H9 (cell line): ENCODE data around the gene SENP7. TPM values are rescaled to one million over a fixed set of nuclear protein-coding genes. Genes with fewer than 3 reads are reported as not detected.

Source experiments
- DNase-seq: peaks from one replicate; pipeline ENCODE4 v3.0.0-alpha.2; 2017
- H2AFZ ChIP-seq: one replicate; pipeline ENCODE4 v1.6.1; 2013; ENCODE audit warnings: mild to moderate bottlenecking, low read length, control low read depth, moderate library complexity
- H2AK5ac ChIP-seq: 2 replicates; pipeline ENCODE4 v1.6.1; 2013; ENCODE audit warnings: low read length, control low read depth, mixed read lengths; ENCODE audit not compliant: insufficient read length
- H2BK120ac ChIP-seq: one replicate; pipeline ENCODE4 v1.6.1; 2013; ENCODE audit warnings: low read depth, mild to moderate bottlenecking, low read length, control low read depth, inconsistent platforms; ENCODE audit not compliant: poor library complexity, severe bottlenecking
- H2BK12ac ChIP-seq: 2 replicates; pipeline ENCODE4 v1.6.1; 2013; ENCODE audit warnings: low read length, control low read depth, mixed read lengths, low read depth; ENCODE audit not compliant: insufficient read length
- H2BK15ac ChIP-seq: 2 replicates; pipeline ENCODE4 v1.6.1; 2013; ENCODE audit warnings: low read depth, low read length, control low read depth
- H2BK20ac ChIP-seq: one replicate; pipeline ENCODE4 v1.6.1; 2013; ENCODE audit warnings: low read depth, mild to moderate bottlenecking, low read length, control low read depth, inconsistent platforms; ENCODE audit not compliant: poor library complexity, severe bottlenecking
- H2BK5ac ChIP-seq: 2 replicates; pipeline ENCODE4 v1.6.1; 2013; ENCODE audit warnings: low read length, control low read depth, mixed read lengths; ENCODE audit not compliant: insufficient read length
- H3K14ac ChIP-seq: 2 replicates; pipeline ENCODE4 v1.6.1; 2013; ENCODE audit warnings: low read length, control low read depth; ENCODE audit not compliant: insufficient read depth
- H3K18ac ChIP-seq: 2 replicates; pipeline ENCODE4 v1.6.1; 2013; ENCODE audit warnings: low read depth, mild to moderate bottlenecking, mixed read lengths, low read length, control low read depth; ENCODE audit not compliant: insufficient read length
- H3K23ac ChIP-seq: 2 replicates; pipeline ENCODE4 v1.6.1; 2013; ENCODE audit warnings: low read length, control low read depth, mixed read lengths, low read depth; ENCODE audit not compliant: insufficient read length
- H3K23me2 ChIP-seq: 2 replicates; pipeline ENCODE4 v1.6.1; 2013; ENCODE audit warnings: low read depth, mild to moderate bottlenecking, mixed read lengths, low read length, control low read depth; ENCODE audit not compliant: insufficient read length, poor library complexity, severe bottlenecking
- H3K27ac ChIP-seq: 2 replicates; pipeline ENCODE4 v1.5.1; 2013; ENCODE audit warnings: low read length, control low read depth, mixed read lengths, low read depth; ENCODE audit not compliant: insufficient read length
- H3K27me3 ChIP-seq: 2 replicates; pipeline ENCODE4 v1.6.1; 2013; ENCODE audit warnings: low read length, control low read depth, inconsistent platforms; ENCODE audit not compliant: insufficient read depth
- H3K4ac ChIP-seq: 2 replicates; pipeline ENCODE4 v1.6.1; 2013; ENCODE audit warnings: low read depth, mild to moderate bottlenecking, control low read depth, inconsistent platforms, low read length, moderate library complexity
- H3K4me1 ChIP-seq: 2 replicates; pipeline ENCODE4 v1.6.1; 2013; ENCODE audit warnings: low read length, control low read depth, inconsistent platforms; ENCODE audit not compliant: insufficient read depth
- H3K4me2 ChIP-seq: 2 replicates; pipeline ENCODE4 v1.6.1; 2013; ENCODE audit warnings: low read length, control low read depth, mixed read lengths; ENCODE audit not compliant: insufficient read length, insufficient read depth
- H3K56ac ChIP-seq: 2 replicates; pipeline ENCODE4 v1.6.1; 2013; ENCODE audit warnings: low read depth, mild to moderate bottlenecking, mixed read lengths, low read length, control low read depth; ENCODE audit not compliant: insufficient read length
- H3K79me1 ChIP-seq: 2 replicates; pipeline ENCODE4 v1.6.1; 2013; ENCODE audit warnings: low read depth, mild to moderate bottlenecking, moderate library complexity, low read length, control low read depth, inconsistent platforms; ENCODE audit not compliant: insufficient read depth, poor library complexity, severe bottlenecking
- H3K79me2 ChIP-seq: 2 replicates; pipeline ENCODE4 v1.6.1; 2013; ENCODE audit warnings: low read length, control low read depth, inconsistent platforms; ENCODE audit not compliant: insufficient read depth
- H3K9ac ChIP-seq: 2 replicates; pipeline ENCODE4 v1.6.1; 2013; ENCODE audit warnings: low read length, control low read depth, mixed read lengths; ENCODE audit not compliant: insufficient read length; ENCODE audit errors: extremely low read depth
- H3K9me3 ChIP-seq: one replicate; pipeline ENCODE4 v1.6.1; 2013; ENCODE audit warnings: low read depth, low read length, inconsistent platforms; ENCODE audit not compliant: control insufficient read depth
- H3T11ph ChIP-seq: one replicate; pipeline ENCODE4 v1.6.1; 2013; ENCODE audit warnings: mild to moderate bottlenecking, low read length, control low read depth, inconsistent platforms
- H4K20me1 ChIP-seq: one replicate; pipeline ENCODE4 v1.6.1; 2013; ENCODE audit not compliant: control insufficient read depth, insufficient read length, insufficient read depth
- H4K5ac ChIP-seq: 2 replicates; pipeline ENCODE4 v1.6.1; 2013; ENCODE audit warnings: low read depth, mild to moderate bottlenecking, mixed read lengths, low read length, control low read depth; ENCODE audit not compliant: insufficient read length
- H4K8ac ChIP-seq: replicated peaks from 2 replicates; pipeline ENCODE4 v1.6.1; 2013; ENCODE audit warnings: low read length, control low read depth, mixed read lengths, low read depth; ENCODE audit not compliant: insufficient read length
- H4K91ac ChIP-seq: 2 replicates; pipeline ENCODE4 v1.6.1; 2013; ENCODE audit warnings: low read depth, mild to moderate bottlenecking, moderate library complexity, mixed read lengths, low read length, control low read depth; ENCODE audit not compliant: insufficient read length
- H3K27ac Mint-ChIP-seq, 3 experiments: 2 replicates in 2 of 3; 3 replicates in 1 of 3; pipeline ENCODE4 v1.8.0; 2020 to 2021; ENCODE audit warnings: mixed read lengths in 3 of 3, mild to moderate bottlenecking in 1 of 3, moderate library complexity in 1 of 3
- H3K27me3 Mint-ChIP-seq: 2 replicates; pipeline ENCODE4 v1.8.0; 2021; ENCODE audit warnings: low read depth, mild to moderate bottlenecking, moderate library complexity, mixed read lengths
- H3K36me3 Mint-ChIP-seq, 3 experiments: 2 replicates in 2 of 3; 3 replicates in 1 of 3; pipeline ENCODE4 v1.8.0; 2020 to 2021; ENCODE audit warnings: low read depth in 3 of 3, mixed read lengths in 3 of 3; ENCODE audit not compliant: insufficient read depth in 1 of 3
- H3K4me1 Mint-ChIP-seq, 2 experiments: 2 replicates each; pipeline ENCODE4 v1.8.0; 2020; ENCODE audit warnings: mixed read lengths in 2 of 2
- H3K4me3 Mint-ChIP-seq, 2 experiments: 2 replicates in 1 of 2; 3 replicates in 1 of 2; pipeline ENCODE4 v1.8.0; 2020 to 2021; ENCODE audit warnings: mild to moderate bottlenecking in 2 of 2, mixed read lengths in 2 of 2, moderate library complexity in 1 of 2
- H3K9me3 Mint-ChIP-seq, 2 experiments: 2 replicates in 1 of 2; 3 replicates in 1 of 2; pipeline ENCODE4 v1.8.0; 2020; ENCODE audit warnings: mild to moderate bottlenecking in 2 of 2, mixed read lengths in 2 of 2, moderate library complexity in 1 of 2
- CTCF ChIP-seq: fragments of 200-600 bp; sonication (generic); conservative IDR thresholded peaks from 3 replicates; pipeline ENCODE4 v1.8.0; 2021; ENCODE audit warnings: antibody characterized with exemption, mild to moderate bottlenecking
- WGBS: extraction: QIAGEN DNeasy Blood & Tissue Kit; methylation state at CpG from one replicate; pipeline ENCODE4 v1.1.7; 2013; ENCODE audit warnings: missing lambda C conversion rate, low lambda C conversion rate, mixed read lengths; ENCODE audit not compliant: insufficient read length; ENCODE audit errors: extremely low coverage; 5-methylcytosine and 5-hydroxymethylcytosine counted together
- total RNA-seq: library from RNA; stranded (reverse); gene quantifications from 2 replicates; pipeline ENCODE4 v1.2.1, GENCODE V29; 2021

The SENP7 gene
- total RNA-seq, 1 experiment from 2014 or later: 8.4 TPM

- Histone ChIP-seq H3K14ac (no peak overlapping the region), H2BK5ac (no peak overlapping the region), H2BK12ac (no peak overlapping the region), H3T11ph (no peak overlapping the region), H3K4me1 (no peaks in the 10 kb centered on the region), H3K4me2 (no peak overlapping the region), H3K79me1 (no peaks in the 10 kb centered on the region), H3K9me3 (no peaks in the 10 kb centered on the region), H4K20me1 (no peaks in the 10 kb centered on the region), H3K18ac (no peak overlapping the region), H3K23me2 (no peaks in the 10 kb centered on the region), H2BK120ac (no peak overlapping the region), H3K9ac (no peak overlapping the region), H3K23ac (no peak overlapping the region), H3K4ac (no peak overlapping the region), H3K27me3 (no peaks in the 10 kb centered on the region), H3K56ac (no peak overlapping the region), H4K5ac (no peak overlapping the region), H3K27ac (no peak overlapping the region), H2BK20ac (no peak overlapping the region), H2AK5ac (no peak overlapping the region), H3K79me2 (no peaks in the 10 kb centered on the region), H4K8ac (no peak overlapping the region), H2BK15ac (no peak overlapping the region), H2AFZ (no peak overlapping the region), H4K91ac (no peak overlapping the region)
- H3K27me3 Mint-ChIP-seq: no peaks in the 10 kb centered on the region
- H3K36me3 Mint-ChIP-seq: no peaks in the 10 kb centered on the region; a peak in 1 of 7 replicates
- no peak for DNase-seq
- no CpG with 5 or more reads among the region's 5 CpGs for WGBS
- H3K27ac Mint-ChIP-seq: no peak overlapping the region
- H3K4me3 Mint-ChIP-seq: no peak overlapping the region
- H3K4me1 Mint-ChIP-seq: no peaks in the 10 kb centered on the region
- TF ChIP-seq CTCF: no peak
- no peaks in the 10 kb centered on the region for H3K9me3 Mint-ChIP-seq
These were observed 187.4 kb downstream of the SENP7 start for GRCh38 chr3:101325393-101326134.
